SK-N-MC (cell line): Measurements from ENCODE around the gene CLEC7A.

Experiments used
- EZH2 ChIP-seq: fragments of 200-600 bp; sonication (generic); IDR thresholded peaks from one replicate; pipeline ENCODE4 v1.6.1; 2017; ENCODE audit warnings: antibody characterized with exemption
- POLR2AphosphoS5 ChIP-seq: IDR thresholded peaks from 2 replicates; pipeline ENCODE4 v1.6.1; 2012; ENCODE audit warnings: mild to moderate bottlenecking, low read depth, low read length, borderline replicate concordance

DNA sequence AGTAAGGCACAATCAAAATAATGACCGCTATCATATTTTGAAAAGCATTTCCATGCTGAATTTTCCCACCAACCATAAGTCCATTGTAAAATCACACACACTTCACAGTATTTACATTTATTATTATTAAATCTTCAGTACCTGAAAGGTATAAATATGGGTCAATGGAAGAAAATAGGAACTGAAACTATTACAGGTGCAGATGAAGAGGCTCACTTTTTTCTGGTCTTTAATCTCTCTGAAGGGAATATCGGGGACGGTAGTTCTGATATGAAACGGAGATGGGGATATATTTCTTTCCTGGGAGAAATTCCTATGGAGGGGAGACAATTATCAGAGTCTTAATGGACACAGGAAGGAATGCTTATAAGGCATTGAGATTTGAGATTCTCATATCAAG is 59.6 kb downstream of the CLEC7A start:
- TF ChIP-seq POLR2AphosphoS5 (no peak), EZH2 (no peak)
